Mammary epithelial cell (primary cell): ENCODE results near the gene DCAKD.

Experiments
- CTCF ChIP-seq, 2 donors: IDR thresholded peaks in 1 of 2; conservative IDR thresholded peaks in 1 of 2; 2 replicates each; pipeline ENCODE4 v1.5.1; 2011 to 2012; ENCODE audit warnings: inconsistent platforms in 2 of 2, low read length in 2 of 2, mild to moderate bottlenecking in 2 of 2, control low read depth in 1 of 2, low read depth in 1 of 2; ENCODE audit not compliant: insufficient read depth in 1 of 2; ENCODE audit errors: extremely low read depth in 1 of 2
- EZH2 ChIP-seq: IDR thresholded peaks from 2 replicates; pipeline ENCODE4 v1.6.1; 2012; ENCODE audit warnings: low read length, inconsistent platforms, borderline replicate concordance

- TF ChIP-seq EZH2 (no peak), CTCF (conservative IDR thresholded peaks at IDR 0.05 in 1 of 2, IDR thresholded peaks at IDR 0.05 in 1 of 2; ENCODE audit: extremely low read depth in 1 of 2, insufficient read depth in 1 of 2, low read depth in 1 of 2, low read length in 2 of 2) (no peak)
These were observed 862 bp downstream of the DCAKD start for GRCh38 chr17:45050481-45051059.
